BJ (cell line): ENCODE data around the gene CHRNA10. TPM values are rescaled to one million over a fixed set of nuclear protein-coding genes. Genes with fewer than 3 reads are reported as not detected.

Experiments used
- CTCF ChIA-PET: fragments of 350-600 bp; formaldehyde crosslinking; extraction: SDS; loops from one replicate; lab custom pipeline; 2021; ENCODE audit warnings: antibody characterized with exemption, inconsistent platforms; lab: Yijun Ruan, JAX
- POLR2A ChIA-PET: fragments of 300-600 bp; sonication (Branson Sonifier 250); formaldehyde crosslinking; extraction: SDS; loops from one replicate; lab custom pipeline; 2021; ENCODE audit warnings: antibody characterized with exemption; lab: Charles Lee
- DNase-seq: peaks from one replicate; pipeline ENCODE4 v3.0.0-alpha.2; 2011; ENCODE audit warnings: low read depth
- H3K27me3 ChIP-seq: 2 replicates; pipeline ENCODE4 v1.6.0; 2011; ENCODE audit warnings: low read length; ENCODE audit not compliant: control insufficient read depth, insufficient read depth
- H3K36me3 ChIP-seq: 2 replicates; pipeline ENCODE4 v1.5.1; 2011; ENCODE audit warnings: low read length; ENCODE audit not compliant: control insufficient read depth, insufficient read depth
- H3K4me3 ChIP-seq: 2 replicates; pipeline ENCODE4 v1.5.1; 2011; ENCODE audit warnings: low read depth, mild to moderate bottlenecking, control low read depth, low read length
- polyA plus RNA-seq: library from polyadenylated mRNA; depleted of rRNA; stranded (reverse); fragments of >200 nt; gene quantifications from 2 replicates; pipeline ENCODE4 v1.2.3, GENCODE V29; 2011
- TF ChIP-seq, protein P1 (sequence below): IDR thresholded peaks from 2 replicates; pipeline ENCODE4 v1.5.1; 2011; ENCODE audit warnings: low read depth, mild to moderate bottlenecking, control low read depth, inconsistent platforms, low read length, moderate library complexity; ENCODE audit not compliant: insufficient read depth

CHRNA10 gene
- polyA plus RNA-seq, 1 experiment = 0.63 TPM

DNA sequence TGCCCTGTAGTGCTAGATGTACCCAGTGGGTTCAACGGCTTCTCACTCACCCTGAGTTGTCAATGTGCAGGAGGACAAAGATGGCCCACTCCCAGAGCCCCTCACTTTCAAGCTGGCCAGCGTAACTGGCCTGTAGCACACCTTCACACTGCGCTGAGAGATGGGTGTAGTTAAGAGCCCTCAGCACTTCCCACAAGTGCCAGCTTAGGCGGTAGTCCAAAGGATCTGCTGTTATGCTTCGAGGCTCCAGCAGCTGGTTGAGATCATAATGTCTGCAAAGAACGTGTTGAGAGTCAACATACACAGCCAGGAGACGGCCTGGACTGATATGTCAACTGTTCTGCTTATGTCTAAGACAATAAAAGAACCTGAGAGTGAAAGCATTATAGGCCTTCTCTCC is 14.7 kb upstream of the CHRNA10 start:
- no peak overlapping the region for H3K4me3 ChIP-seq
- POLR2A ChIA-PET = no interaction called here

DNA sequence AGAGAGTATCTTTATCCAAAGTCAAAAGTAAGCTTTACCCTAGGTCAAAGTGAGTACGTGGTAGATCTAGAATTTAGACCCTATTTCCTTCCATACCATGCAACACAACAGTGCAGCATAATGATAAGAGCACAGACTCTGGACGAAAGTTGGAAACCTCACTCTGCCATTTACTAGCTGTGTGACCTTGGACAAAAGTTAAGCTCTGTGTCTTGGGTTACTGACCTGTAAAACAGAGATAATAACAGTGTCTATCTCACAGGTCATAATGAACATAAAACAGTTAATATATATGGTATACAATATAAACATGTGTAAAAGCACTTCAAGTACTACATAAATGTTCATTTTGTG is 13.6 kb upstream of the CHRNA10 start:
- no peak for DNase-seq
- TF ChIP-seq, protein P1, sequence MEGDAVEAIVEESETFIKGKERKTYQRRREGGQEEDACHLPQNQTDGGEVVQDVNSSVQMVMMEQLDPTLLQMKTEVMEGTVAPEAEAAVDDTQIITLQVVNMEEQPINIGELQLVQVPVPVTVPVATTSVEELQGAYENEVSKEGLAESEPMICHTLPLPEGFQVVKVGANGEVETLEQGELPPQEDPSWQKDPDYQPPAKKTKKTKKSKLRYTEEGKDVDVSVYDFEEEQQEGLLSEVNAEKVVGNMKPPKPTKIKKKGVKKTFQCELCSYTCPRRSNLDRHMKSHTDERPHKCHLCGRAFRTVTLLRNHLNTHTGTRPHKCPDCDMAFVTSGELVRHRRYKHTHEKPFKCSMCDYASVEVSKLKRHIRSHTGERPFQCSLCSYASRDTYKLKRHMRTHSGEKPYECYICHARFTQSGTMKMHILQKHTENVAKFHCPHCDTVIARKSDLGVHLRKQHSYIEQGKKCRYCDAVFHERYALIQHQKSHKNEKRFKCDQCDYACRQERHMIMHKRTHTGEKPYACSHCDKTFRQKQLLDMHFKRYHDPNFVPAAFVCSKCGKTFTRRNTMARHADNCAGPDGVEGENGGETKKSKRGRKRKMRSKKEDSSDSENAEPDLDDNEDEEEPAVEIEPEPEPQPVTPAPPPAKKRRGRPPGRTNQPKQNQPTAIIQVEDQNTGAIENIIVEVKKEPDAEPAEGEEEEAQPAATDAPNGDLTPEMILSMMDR = no peak
- Histone ChIP-seq H3K4me3 (no peak overlapping the region), H3K36me3 (peaks cover 25% of the 10 kb centered on the region), H3K27me3 (no peaks in the 10 kb centered on the region)
- POLR2A ChIA-PET = interaction anchor here (0.5 kb wide), 1 partner anchor 12 kb away, joined by 4 read pairs; no protein-coding TSS in a partner anchor
- CTCF ChIA-PET = interaction anchor here (0.6 to 1.0 kb wide), 2 partner anchors 9 to 344 kb away, joined by 3 read pairs; no protein-coding TSS in a partner anchor

More for the DNA sequence above, 14.7 kb upstream of the CHRNA10 start:
- CTCF ChIA-PET = interaction anchor here (0.6 kb wide), 1 partner anchor 112 kb away, joined by 3 read pairs; no protein-coding TSS in a partner anchor
- no peaks in the 10 kb centered on the region for H3K27me3 ChIP-seq
- peaks cover 21% of the 10 kb centered on the region for H3K36me3 ChIP-seq
- TF ChIP-seq, protein P1 = no peak
- no peak for DNase-seq

- DNase-seq = no peak
- ChIA-PET CTCF (interaction anchor here (1.0 kb wide), 1 partner anchor 9 kb away, joined by 3 read pairs; no protein-coding TSS in a partner anchor), POLR2A (interaction anchor here (0.5 kb wide), 1 partner anchor 11 kb away, joined by 4 read pairs; no protein-coding TSS in a partner anchor)
- TF ChIP-seq, protein P1 = no peak
- Histone ChIP-seq H3K4me3 (no peak overlapping the region), H3K27me3 (no peaks in the 10 kb centered on the region), H3K36me3 (peaks cover 28% of the 10 kb centered on the region)
Measured at GRCh38 chr11:3684129-3684818, 13.1 kb upstream of the CHRNA10 start.

DNA sequence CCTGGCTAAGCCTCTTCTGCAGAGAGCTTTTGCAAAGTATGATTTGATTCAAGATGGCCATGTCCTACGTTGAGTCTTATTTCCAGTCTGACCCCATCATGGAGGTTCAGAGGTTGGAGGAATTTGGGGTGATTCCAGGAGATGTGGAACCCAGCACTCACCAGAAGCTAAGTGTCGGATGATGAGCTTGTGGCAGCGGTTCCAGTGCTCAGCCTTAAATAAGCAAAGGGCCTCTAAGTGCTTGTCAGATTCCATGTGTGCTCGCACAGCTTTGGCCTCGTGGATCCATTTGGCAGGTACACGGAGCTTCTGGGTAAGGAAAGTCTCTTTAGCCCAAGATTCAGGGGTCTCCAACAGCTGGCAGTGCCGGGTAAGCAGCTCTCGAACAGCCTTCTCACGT is 11.9 kb upstream of the CHRNA10 start:
- DNase-seq = no peak
- POLR2A ChIA-PET = no interaction called here
- H3K4me3 ChIP-seq = no peak overlapping the region
- TF ChIP-seq, protein P1 = no peak
- no peaks in the 10 kb centered on the region for H3K27me3 ChIP-seq
- CTCF ChIA-PET = interaction anchor here (1.0 kb wide), 1 partner anchor 125 kb away, joined by 4 read pairs; the partner anchor contains the start of gene PGAP2
- H3K36me3 ChIP-seq = peaks cover 29% of the 10 kb centered on the region

DNA sequence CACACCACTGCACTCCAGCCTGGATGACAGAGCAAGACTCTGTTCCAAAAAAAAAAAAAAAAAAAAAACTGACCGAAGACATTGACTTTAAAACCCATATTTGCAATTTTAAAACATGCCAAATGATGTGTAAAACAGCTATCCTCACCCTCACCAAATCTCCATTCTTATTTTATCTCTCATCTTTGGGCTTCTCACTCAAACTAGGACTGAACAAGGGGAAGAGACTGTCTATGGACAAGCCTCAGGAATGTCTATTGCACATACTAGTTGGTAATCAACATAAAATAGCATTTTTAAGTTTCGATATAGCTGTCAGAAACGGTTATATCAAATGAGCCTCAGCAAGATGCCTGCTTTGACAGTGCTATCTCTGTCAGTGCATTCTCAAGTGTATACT is 7.9 kb upstream of the CHRNA10 start:
- H3K27me3 ChIP-seq = no peaks in the 10 kb centered on the region
- TF ChIP-seq, protein P1 = no peak
- H3K4me3 ChIP-seq = no peak overlapping the region
- ChIA-PET CTCF (no interaction called here), POLR2A (no interaction called here)
- DNase-seq = no peak
- peaks cover 36% of the 10 kb centered on the region for H3K36me3 ChIP-seq
